ENCODE data around the gene PDZRN4.

Gene PDZRN4

DNA sequence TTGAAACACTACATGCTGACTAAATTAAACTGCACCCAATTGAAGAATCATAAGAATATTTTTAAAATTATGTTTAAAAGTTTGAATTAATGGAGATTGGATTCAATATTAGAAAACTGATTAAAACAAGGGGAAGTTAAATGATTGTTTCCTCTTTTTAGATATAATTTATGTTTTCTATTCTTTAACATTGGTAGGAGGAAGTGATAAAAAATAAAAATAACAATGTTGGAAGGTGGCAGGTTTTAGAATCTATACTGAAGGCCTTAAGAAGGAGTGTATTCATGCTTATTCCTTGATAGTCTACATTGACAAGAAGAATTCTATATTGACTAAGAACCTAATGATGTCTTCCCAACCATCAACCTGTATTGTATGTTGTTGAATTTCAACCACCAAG, 168.1 kb downstream of the PDZRN4 start:
- no peak for DNase-seq (ENCODE audit: low read depth in 2 of 2, low spot score in 1 of 2)

DNA sequence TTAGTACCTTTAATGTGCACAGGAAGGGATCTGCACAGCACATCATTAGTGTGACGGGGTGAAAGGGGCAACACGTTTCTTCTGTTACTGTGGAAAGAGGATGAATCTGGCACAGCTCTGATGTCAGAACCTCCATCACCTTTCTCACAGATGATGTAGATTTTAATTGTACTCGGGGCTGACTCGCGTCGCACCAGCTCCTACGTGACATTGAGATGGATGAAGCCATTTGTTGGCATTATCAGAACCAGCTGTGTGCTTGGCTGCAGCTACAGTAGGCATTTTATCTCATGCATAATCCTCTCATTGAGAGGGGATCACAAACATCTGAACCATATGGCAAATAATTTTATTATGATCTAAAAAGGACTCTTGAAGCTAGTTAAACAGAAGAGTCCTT, 173.6 kb downstream of the PDZRN4 start:
- DNase-seq (ENCODE audit: low read depth in 2 of 2, low spot score in 1 of 2), result no peak

DNA sequence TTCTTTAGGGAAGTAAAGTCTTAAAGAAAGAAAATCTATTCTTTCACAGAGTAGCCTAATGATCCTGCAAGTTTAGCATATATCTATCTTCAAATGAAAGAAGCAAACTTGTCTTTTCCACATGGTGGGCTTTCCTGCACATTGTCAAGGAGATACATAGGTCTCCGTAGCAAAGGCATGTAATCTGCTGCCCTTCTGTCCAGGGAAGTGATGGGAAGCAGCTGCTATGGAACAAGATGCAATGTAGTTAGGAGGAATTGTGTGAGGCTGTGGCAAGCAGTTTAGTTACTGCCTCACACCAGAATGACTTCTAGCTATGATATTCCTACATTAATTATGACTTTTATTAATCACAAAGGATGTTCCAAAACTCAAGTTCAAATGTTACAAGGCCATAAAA, 174.4 kb downstream of the PDZRN4 start:
- no peak for DNase-seq (ENCODE audit: low read depth in 2 of 2, low spot score in 1 of 2)

DNA sequence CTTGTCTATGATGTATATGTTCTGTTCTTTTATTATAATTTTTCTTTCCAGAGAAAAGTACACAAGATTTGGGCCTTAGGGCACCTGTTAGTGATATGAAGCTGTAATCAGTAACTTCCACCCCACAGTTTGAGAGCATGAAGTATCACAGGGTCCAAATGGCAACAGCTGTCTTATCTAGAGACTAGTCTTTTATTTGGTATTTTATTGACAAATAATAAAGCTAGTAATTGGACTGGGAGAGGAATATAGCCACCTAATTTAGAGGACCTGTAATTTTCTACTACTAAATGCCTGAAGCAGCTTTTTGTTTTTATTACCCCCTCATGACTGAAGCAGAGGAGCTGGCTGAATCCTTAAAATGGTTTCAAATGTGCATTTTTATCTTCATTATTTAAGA, 174.8 kb downstream of the PDZRN4 start:
- no peak for DNase-seq (ENCODE audit: low read depth in 2 of 2, low spot score in 1 of 2)

DNA sequence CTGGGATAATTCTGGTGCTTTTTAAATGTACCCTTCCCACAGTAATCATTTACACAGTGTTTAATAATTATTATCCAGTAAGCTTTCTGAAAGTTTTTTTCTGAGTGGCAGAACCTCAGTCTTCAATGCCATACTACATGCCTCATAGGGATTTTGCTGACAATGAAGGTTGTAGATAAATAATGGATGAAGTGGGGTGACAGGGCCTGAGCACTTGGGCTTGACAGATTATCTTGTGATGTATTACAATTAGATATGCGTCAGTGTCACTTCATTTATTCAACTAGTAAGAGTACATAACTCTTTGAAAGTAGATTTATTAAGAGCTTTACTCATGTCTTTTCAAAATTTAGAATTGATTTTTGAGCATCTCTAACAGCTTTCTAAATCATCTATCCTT, 176.1 kb downstream of the PDZRN4 start:
- no peak for DNase-seq (ENCODE audit: low read depth in 2 of 2, low spot score in 1 of 2)

DNA sequence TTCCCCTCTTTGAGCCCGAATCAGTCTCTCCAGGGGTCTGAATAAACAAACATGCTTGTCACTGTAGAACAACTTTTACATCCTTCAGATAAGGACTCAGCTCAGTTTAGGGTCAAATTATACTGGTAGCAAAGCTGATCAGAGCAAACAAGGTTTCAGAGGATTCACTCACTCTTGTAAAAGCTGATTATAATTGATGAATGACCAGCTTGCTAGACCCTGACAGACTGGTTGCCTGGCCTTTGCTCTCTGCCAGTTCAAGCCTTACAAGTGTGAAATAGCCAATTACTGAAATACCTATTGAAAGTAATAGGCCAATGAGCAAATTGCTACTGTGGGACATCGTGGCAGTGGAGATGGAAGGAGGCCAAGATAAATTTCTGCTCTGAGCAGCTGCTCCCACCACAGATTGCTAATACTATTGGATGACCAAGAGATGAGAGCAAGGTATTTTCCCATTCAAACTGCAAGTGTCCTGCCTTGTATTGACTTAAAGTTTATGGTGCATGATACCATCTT, 177.6 kb downstream of the PDZRN4 start:
- no peak for DNase-seq (ENCODE audit: low read depth in 2 of 2, low spot score in 1 of 2)

DNA sequence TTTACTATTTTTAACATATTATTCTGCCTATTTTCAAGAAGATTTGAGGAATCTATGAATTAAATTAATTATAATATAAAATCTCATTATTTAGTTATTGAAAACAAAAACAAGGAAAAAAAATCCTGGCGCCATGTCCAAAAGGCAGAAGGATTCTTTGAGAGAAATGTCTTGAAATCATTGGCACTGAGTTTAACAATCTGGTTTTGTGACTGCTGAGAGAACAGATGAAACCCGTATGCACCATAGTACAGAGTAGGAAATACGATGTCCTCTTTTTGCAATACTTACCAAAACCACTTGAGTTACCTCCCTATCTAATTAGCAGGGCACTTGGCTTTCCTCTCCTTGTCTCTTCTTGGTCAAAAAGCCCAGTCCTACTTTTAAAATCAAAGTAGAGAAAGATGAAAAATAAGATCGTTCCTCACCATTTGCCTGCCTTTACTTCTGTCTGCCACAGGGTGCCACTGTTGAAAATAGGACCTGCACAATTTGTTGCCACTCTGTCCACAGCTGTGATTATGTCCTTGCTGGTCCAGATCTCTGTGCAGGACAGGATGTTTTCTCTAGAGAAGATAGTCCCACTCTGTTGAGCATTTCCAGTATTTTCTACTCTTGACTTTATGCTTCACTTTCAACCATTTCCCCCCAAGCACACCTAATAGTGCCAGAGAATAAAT, 179.7 kb downstream of the PDZRN4 start:
- no peak for DNase-seq (ENCODE audit: low read depth in 2 of 2, low spot score in 1 of 2)

DNA sequence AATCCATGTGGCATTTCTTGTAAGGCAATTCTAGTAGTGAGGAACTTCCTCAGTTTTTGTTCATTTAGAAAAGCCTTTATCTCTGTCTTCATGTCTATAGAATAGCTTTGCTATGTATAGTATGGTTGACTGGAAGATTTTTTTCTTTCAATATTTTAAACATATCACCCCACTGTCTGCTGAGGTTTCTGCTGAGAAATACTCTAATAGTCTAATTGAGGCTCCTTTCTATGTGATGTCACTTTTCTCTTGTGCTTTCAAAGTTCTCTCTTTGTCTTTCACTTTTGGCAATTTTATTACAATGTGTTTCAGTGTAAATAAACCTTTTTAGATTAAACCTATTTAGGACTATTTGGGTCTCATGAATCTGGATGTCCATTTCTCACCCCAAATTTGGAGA, 192.8 kb downstream of the PDZRN4 start:
- DNase-seq (ENCODE audit: low read depth in 2 of 2, low spot score in 1 of 2), result no peak

DNA sequence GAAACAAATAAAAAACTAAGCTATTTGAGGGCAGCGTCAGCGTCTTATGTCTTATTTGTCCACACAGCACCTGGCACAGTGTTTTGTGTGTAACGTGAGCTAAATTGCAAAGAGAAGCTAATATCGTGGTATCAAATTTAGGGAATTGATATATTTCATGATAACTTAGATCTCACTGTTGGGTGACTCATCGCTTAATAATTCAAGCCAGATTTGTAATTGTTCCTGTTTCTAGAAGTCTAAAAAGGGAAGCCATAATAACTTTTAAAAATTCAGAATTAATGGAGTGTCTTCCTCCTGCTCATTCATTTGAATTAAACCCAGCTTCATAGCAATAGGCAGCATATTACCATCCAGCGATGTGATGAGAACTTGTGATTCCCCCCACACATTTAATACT, 214.7 kb downstream of the PDZRN4 start:
- DNase-seq (ENCODE audit: low read depth in 2 of 2, low spot score in 1 of 2), result no peak

DNA sequence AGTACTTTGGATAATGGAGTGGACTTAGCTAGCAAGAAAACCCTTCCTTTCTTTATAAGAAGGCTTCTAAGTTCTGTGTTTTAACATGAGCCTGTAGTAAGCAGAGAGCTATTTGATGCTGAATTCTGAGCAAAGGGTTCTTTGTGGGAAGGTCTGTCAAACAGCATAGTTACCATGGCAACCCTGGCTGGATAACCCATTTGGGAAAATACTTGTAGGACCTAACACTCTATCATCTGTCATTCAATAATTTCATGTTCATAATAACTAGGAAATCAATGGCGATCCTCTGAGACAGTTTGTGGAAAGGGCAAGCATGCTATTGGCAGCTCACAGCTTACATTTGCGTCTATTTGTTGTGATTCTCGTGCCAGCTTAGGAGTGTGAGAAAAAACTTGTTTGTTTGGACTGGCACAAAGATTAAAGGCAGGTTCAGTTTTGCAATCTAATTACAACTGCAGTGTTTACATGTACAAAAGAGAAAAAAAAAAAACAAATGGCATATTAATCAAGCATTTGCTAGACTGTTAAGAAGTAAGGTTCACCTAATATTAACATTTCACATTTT, 219.2 kb downstream of the PDZRN4 start:
- no peak for DNase-seq (ENCODE audit: low read depth in 2 of 2, low spot score in 1 of 2)

DNA sequence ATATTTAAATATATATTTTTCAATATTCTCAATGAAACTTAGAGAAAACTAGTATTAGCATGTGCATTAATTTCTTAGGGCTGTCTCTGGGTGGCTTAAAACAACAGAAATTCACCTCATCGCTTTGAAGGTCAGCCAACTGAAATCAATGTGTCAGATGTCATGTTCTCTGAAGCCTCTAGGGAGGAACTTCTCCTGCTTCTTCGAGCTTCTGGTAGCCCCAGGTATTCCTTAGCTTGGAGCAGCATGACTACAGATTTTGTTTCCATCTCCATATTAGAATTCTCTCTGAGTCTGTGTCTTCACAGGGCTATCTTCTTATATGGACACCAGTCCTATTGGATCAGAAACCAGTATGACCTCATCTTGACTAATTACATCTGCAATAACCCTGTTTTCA, 221.5 kb downstream of the PDZRN4 start:
- no peak for DNase-seq (ENCODE audit: low read depth in 2 of 2, low spot score in 1 of 2)

DNA sequence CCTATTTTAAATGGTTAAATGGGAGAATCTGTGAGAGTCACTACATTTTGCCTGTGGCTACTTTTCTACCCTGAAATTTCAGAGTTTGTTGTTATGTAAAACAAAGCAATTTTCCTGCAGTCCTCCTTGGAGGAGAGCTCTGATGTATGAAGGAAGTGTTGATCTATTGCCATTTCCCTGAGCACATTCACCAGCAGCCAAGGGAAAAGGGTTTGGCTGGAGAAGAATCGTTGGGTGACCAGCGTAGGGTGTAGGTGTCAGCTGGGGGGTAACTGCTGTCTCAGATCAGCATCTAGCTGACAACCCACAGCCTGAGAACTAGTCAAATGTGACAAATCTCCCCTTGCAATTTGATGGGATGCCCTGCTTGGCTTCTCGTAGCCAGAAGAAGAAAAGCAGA, 230.5 kb downstream of the PDZRN4 start:
- DNase-seq (ENCODE audit: low read depth in 2 of 2, low spot score in 1 of 2), result no peak

DNA sequence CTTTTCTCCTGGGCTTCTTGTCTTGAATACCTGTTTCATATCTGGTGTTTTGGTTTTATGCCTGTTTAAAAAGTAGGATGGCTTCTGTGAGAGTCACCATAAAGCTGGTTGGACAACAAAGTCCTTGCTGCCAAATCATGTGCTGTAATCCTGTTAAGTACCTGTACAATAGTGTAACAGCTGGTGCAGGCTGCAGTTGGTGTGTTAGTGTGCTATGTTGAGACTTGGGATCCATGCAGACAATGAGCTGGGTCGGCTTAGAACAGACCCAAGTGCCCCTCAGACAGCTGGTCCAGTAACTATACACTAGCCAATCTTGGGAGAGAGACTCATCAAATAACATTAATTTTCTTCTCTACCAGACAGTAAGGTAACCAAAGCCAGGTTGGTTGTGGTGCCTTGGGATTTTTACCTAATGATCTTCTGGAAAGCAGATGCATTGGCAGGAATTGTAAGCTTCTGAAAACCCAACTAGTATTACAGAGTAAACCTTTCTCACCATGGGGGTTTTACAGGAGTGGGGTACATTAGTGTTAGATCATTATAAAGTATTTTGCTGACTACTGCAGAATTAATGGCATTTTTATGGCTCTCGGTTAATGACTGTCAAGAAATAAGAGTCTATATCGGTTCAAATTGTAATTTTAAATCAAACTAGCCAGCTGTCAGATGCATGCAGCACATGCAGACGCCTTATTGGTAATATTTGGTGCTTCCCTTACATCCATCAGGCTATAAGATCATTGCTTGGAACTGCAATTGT, 231.2 kb downstream of the PDZRN4 start:
- no peak for DNase-seq (ENCODE audit: low read depth in 2 of 2, low spot score in 1 of 2)

DNA sequence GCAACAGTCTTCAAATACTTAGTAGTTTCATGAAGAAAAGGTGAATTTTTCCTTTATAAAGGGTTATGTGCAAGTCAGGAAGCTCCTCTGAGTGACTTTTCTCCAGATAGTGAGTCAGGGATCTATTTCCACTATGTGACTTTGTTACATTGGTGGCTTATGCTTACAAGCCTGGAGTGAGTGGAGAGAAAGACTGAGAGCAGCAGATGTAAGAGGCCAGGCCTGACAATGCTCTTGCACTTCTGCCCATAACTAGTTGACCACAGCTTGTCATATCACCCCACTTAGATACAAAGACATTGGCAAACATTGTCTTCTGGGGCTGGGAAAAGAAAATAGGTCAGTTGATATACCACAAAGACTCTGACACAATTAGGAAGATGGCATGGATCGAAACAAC, 236.5 kb downstream of the PDZRN4 start:
- DNase-seq (ENCODE audit: low read depth in 2 of 2, low spot score in 1 of 2), result no peak

DNA sequence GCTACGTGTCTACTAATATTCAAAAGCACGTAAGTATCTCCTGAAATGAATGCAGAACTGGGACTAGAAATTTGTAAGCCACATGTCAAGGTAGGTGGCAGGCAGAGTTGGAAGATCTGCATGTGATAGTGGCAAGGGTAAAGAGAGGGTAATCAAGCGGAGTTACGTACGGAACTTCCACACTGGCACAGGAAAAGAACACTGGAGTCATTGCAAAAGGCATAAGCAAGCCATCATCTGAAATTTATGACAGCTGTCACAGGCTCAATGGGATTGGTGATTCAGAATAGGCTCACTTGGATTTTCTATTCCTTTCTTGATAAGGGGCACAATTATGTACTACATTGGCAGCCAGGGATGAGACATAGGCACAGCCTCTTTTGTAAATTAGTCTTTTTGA, 245.3 kb downstream of the PDZRN4 start:
- DNase-seq (ENCODE audit: low read depth in 2 of 2, low spot score in 1 of 2), result no peak

DNA sequence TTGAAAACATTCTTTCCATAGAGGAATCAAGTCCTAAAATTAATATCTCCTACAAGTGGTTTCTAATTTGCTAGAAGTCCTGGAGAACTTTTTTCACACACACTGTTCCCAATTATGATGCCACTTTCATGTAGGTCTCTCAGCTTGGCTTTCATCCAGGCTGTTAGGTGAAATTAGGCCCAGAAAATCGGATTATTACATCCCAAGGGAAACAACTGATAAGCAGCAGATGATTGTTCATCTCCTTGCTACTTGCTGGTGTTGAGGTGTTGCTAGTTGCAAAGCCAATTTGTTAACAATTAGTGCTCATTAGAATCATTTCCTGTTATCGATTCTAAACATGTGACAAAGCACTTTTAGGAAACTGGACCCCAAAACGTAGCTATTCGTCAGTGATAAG, 248.0 kb downstream of the PDZRN4 start:
- no peak for DNase-seq (ENCODE audit: low read depth in 2 of 2, low spot score in 1 of 2)

DNA sequence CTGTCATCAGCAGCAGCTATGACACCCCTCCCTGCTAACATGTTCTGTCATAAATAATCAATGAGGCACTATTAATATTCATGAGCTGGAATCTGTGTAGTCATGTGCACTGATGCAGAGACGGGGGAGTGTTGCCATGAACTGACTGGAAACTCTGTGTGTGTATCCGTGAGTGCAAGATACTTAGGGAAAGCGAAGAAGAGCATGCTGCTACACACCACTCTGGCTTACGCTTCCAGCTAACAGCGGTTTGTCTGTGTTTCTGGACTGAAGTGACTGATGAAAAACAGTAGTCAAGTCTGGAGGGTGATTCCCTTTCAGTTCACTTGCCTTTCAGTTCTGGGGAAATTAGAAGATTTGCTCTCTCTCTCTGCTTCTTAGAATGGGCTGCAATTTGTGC, 249.4 kb downstream of the PDZRN4 start:
- DNase-seq (ENCODE audit: low read depth in 2 of 2, low spot score in 1 of 2), result no peak

DNA sequence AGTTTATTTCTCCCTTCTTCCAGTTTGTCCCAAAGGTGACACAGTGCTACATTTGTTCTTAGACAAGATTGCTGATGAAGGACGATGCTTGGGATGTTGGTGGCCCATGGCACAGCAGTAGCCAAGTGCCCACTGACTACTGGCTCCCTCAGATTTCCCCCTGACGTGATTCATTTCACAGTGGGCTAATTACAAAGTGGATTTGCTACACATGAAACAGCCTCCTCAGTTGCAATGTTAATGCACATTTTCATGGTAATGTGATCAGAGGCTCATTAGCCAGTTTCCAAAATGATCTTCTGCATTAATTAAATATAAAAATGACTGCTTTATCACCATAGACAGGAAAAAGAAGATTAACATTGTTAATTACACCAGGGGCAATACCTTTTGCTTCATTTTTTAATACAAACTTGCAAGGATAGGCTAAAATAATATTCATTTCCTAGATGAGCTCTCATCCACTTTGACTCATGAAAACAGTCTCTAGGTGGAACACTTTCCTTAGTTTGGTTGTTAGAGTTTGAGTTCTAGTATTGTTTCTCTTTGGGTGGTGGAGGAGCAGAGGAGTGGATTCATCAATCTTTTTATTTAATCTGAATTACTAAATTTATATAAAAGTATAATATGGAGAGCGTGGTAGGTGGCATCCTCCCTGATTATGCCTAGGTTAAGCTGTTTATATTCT, 250.9 kb downstream of the PDZRN4 start:
- DNase-seq (ENCODE audit: low read depth in 2 of 2, low spot score in 1 of 2), result no peak

DNA sequence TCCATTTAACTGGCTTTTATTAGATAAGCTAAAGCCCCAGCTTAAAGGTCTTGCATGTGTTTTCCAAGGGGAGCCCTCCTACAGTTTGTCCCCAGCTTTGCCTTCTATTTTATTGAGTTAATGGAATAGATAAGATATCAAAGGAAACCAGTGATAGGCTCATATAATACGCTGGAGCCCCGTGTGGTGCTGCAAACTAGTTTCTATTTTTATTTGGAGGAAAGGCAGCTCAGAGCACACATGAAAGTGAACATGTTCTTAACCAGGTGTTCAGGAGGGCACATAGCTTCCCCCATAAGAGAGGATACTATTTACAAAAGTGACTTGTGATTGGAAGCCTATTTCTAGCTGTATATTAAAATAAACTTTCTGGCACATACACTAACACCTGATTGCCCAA, 251.7 kb downstream of the PDZRN4 start:
- DNase-seq (ENCODE audit: low read depth in 2 of 2, low spot score in 1 of 2), result no peak

DNA sequence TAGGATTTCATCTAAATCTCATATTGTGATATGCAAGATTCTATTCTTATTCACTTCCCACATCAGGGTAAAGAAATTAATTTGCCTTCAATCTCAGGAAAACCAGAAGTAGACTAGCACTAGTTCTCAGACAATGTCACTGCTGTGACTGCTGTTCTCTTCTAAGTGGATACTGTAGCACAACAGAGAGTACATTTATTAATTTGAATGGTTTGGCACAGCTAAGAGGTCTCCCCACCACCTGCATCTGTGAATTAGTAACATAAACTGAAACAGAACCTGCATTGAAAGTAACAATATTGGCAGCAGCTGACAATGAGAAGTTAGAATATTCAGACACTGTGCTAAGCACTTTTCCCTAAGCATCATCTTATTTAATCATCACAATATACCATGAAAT, 253.1 kb downstream of the PDZRN4 start:
- no peak for DNase-seq (ENCODE audit: low read depth in 2 of 2, low spot score in 1 of 2)

DNA sequence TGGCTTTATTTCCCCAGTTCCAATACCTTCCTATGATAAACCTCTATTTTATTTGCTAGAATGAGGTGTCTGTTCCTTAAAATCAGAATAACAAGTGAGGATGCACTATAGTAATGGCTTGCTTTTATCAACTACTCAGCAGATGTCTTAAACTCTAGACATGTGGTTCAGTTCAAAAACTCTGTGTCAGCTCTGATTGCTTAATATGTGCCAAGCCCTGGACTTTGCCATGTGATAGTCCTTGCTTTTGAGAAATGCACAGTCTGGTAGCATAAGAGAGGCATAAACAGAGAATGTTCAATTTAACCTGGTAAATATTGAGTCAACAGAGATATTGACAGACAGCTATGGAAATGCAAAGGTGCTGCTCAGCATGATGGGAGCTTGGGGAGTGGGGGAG, 254.8 kb downstream of the PDZRN4 start:
- no peak for DNase-seq (ENCODE audit: low read depth in 2 of 2, low spot score in 1 of 2)

DNA sequence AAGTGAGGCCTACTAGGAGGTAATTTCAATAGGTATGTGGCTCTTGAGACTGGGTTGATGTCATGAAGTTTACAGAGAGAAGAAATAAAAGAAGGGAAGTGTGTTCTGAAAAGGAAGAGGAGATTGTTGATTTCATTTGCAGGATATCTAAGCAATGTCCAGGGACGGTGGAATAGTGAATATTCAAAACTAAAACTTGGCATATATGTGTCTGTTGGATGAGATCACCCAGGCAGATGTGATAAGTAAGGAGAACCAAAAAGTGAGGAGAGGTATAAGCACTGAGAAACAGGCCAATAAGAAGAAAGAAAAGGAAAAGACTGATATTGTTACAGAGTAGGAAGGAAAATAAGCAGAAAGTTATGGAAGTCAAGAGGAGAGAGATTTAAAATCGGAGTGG, 255.6 kb downstream of the PDZRN4 start:
- no peak for DNase-seq (ENCODE audit: low read depth in 2 of 2, low spot score in 1 of 2)
